ENCODE data around the gene COTL1. TPM values are rescaled to one million over a fixed set of nuclear protein-coding genes. Genes with fewer than 3 reads are reported as not detected.
"Not testable (repeated sequence)": the region's sequence is repeated elsewhere in the genome, so short reads cannot be mapped to it uniquely, and the experiment has no call there.

COTL1 gene
- total RNA-seq, 1 donor from 2014 or later: 35.3 TPM

DNA sequence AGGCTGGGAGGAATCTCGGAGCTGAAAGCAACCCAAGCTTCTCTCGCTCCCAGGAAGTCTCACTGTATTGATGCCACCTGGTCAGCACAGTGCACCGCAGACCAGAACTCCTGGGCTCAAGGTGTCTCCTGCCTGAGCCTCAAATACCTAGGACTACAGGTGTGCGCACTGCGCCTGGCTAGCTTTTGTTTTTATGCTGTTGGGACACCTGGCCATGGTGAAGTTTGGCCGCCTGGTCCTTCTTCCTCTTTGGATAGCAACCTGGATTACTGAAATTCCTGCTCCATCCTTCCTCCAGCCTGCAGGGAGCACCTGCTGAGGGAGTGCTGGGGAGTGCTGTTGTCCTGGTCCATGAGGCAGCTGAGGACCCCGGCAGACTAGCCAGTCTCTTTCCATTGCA lies 56.6 kb downstream of the COTL1 start:
- FAIRE-seq (no peak), DNase-seq (ENCODE audit: low read depth) (no peak)
- TF ChIP-seq, protein P1, sequence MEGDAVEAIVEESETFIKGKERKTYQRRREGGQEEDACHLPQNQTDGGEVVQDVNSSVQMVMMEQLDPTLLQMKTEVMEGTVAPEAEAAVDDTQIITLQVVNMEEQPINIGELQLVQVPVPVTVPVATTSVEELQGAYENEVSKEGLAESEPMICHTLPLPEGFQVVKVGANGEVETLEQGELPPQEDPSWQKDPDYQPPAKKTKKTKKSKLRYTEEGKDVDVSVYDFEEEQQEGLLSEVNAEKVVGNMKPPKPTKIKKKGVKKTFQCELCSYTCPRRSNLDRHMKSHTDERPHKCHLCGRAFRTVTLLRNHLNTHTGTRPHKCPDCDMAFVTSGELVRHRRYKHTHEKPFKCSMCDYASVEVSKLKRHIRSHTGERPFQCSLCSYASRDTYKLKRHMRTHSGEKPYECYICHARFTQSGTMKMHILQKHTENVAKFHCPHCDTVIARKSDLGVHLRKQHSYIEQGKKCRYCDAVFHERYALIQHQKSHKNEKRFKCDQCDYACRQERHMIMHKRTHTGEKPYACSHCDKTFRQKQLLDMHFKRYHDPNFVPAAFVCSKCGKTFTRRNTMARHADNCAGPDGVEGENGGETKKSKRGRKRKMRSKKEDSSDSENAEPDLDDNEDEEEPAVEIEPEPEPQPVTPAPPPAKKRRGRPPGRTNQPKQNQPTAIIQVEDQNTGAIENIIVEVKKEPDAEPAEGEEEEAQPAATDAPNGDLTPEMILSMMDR (IDR thresholded peaks at IDR 0.05; ENCODE audit: insufficient read depth, low read length, severe bottlenecking): no peak

DNA sequence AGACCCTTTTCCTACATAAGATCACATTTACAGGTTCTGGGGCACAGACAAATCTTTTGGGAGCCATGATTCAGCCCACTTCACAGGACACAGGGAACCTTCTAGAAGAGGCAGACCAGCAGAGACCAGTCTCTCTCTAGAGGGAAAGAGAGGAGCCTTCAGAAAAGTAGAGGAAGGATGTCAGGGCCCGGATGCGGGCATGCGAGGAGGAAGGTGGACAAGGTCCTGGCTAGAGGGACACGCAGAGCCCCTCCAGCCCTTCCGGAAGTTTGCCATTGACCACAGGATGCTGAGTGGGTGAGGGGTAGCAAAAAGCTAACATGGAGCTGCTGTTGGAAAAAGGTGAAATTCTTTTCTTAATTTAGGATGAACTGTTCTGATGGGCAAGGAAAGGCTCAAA lies 57.6 kb downstream of the COTL1 start:
- TF ChIP-seq, protein P1 (IDR thresholded peaks at IDR 0.05; ENCODE audit: insufficient read depth, low read length, severe bottlenecking): no peak
- Histone ChIP-seq H3K27me3 (ENCODE audit: control insufficient read depth, insufficient read depth, low read length) (no peaks in the 10 kb centered on the region), H3K36me3 (ENCODE audit: control insufficient read depth, insufficient read depth, low read length) (no peaks in the 10 kb centered on the region), H3K4me3 (ENCODE audit: low read depth, low read length) (no peak overlapping the region)
- FAIRE-seq (no peak), DNase-seq (ENCODE audit: low read depth) (no peak)

More for the DNA sequence above, 56.6 kb downstream of the COTL1 start:
- peaks cover 2% of the 10 kb centered on the region for H3K36me3 ChIP-seq (ENCODE audit: control insufficient read depth, insufficient read depth, low read length)
- H3K4me3 ChIP-seq (ENCODE audit: low read depth, low read length): no peak overlapping the region
- H3K27me3 ChIP-seq (ENCODE audit: control insufficient read depth, insufficient read depth, low read length): no peaks in the 10 kb centered on the region

DNA sequence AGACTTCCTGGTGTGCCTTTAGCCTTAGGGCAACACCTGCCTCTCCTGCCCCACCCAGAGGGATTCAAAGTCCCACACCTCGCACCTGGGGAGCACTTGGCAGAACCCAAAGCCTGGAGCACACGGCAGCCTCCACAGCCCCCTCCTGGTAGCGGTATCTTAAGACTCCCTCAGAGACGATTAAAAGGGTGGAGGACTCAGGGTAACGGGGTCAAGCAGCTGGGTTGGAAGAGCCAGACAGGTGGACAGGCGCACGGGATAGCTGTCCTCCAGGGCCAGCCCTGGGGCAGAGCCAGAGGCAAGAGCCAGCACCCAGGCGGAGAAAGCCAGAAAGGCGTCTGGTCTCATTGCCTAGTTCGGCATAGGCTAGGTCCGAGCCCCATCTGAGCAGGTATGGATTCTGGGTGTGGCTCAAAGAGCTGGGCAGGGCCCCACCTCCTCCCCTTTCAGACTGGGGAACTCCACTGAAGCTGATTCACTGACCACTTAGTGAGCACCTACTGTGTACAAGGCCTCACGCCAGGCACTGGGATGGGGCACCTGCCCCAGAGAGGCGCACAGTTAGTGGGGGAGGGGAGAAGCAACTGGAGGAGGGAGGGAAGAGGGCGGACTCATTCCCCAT lies 58.5 kb downstream of the COTL1 start:
- H3K36me3 ChIP-seq (ENCODE audit: control insufficient read depth, insufficient read depth, low read length): no peaks in the 10 kb centered on the region
- TF ChIP-seq, protein P1 (IDR thresholded peaks at IDR 0.05; ENCODE audit: insufficient read depth, low read length, severe bottlenecking): no peak
- no peak overlapping the region for H3K4me3 ChIP-seq (ENCODE audit: low read depth, low read length)
- H3K27me3 ChIP-seq (ENCODE audit: control insufficient read depth, insufficient read depth, low read length): no peaks in the 10 kb centered on the region
- FAIRE-seq: no peak
- DNase-seq (ENCODE audit: low read depth): no peak

DNA sequence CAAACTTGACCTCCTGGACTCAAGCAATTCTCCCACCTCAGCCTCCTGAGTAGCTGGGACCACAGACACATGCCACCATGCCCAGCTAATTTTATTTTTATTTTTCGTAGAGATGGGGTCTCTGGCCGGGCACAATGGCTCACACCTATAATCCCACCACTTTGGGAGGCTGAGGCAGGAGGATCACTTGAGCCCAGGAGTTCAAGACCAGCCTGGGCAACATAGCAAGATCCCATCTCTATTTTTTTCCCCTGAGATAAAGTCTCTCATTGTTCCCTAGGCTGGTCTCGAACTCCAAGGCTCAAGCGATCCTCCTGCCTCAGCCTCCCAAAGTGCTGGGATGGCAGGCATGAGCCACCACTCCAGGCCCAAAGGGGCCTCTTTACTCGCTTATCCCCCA lies 59.0 kb downstream of the COTL1 start:
- not testable (repeated sequence) for DNase-seq (ENCODE audit: low read depth); H3K36me3 ChIP-seq (ENCODE audit: control insufficient read depth, insufficient read depth, low read length); FAIRE-seq; H3K27me3 ChIP-seq (ENCODE audit: control insufficient read depth, insufficient read depth, low read length); H3K4me3 ChIP-seq (ENCODE audit: low read depth, low read length)

DNA sequence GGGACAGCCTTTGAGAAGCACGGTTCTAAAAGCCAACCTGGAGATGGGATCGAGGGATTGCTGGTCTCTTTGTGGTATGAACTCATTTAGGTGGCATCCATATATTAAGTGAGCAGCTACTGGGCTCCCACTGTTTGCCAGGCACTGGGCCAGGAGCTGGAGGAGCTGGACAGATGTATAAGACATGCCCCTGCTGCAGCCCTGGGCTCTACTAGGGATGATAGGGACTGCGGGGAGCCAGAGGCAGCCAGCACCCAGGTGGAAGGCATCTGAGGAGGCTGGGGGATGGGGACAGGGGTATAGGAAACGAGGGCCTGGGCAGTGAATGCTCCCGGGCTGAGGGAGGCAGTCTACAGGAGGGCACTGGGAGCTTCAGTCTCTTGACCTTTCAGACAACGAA lies 60.4 kb downstream of the COTL1 start:
- DNase-seq (ENCODE audit: low read depth) (no peak), FAIRE-seq (no peak)
- TF ChIP-seq, protein P1 (IDR thresholded peaks at IDR 0.05; ENCODE audit: insufficient read depth, low read length, severe bottlenecking): no peak
- Histone ChIP-seq H3K4me3 (ENCODE audit: low read depth, low read length) (no peak overlapping the region), H3K27me3 (ENCODE audit: control insufficient read depth, insufficient read depth, low read length) (no peaks in the 10 kb centered on the region), H3K36me3 (ENCODE audit: control insufficient read depth, insufficient read depth, low read length) (no peaks in the 10 kb centered on the region)

DNA sequence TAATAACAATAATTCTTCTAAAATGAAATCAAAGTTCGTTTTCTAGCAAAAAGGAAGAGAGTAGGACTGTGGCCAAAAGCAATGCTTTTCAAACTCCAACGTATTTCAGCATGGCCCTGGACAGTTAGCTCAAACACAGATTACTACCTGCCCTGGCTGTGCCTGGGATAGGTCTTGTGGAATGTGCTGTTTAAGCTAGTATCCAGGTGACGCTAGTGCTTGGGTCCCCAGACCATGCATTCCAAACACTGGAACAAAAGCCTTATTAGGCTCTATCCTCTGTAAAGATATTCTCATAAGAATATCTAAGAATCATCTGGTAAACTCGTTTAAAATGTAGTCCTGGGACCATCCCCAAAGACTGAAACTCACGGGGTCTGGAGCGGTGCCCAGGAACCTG lies 60.8 kb downstream of the COTL1 start:
- FAIRE-seq (no peak), DNase-seq (ENCODE audit: low read depth) (no peak)
- H3K27me3 ChIP-seq (ENCODE audit: control insufficient read depth, insufficient read depth, low read length): no peaks in the 10 kb centered on the region
- no peaks in the 10 kb centered on the region for H3K36me3 ChIP-seq (ENCODE audit: control insufficient read depth, insufficient read depth, low read length)
- H3K4me3 ChIP-seq (ENCODE audit: low read depth, low read length): no peak overlapping the region
- TF ChIP-seq, protein P1 (IDR thresholded peaks at IDR 0.05; ENCODE audit: insufficient read depth, low read length, severe bottlenecking): no peak

Measured in bronchial epithelial cell (primary cell).